Stimulated activated CD4-positive, alpha-beta T cell treated with anti-CD3 and anti-CD28 coated beads, Interleukin-15, amount 100 ng/mL, for 24 hours (primary cell): ENCODE measurements around the gene PKNOX2.

Experiments used
- DNase-seq: peaks from one replicate; pipeline ENCODE4 v3.0.0-alpha.2; 2020

PKNOX2 gene

GRCh38 chr11:125289419-125290098, 125.0 kb downstream of the PKNOX2 start:
- no peak for DNase-seq

- DNase-seq = no peak
These were observed 125.7 kb downstream of the PKNOX2 start for GRCh38 chr11:125290263-125290662.

GRCh38 chr11:125292100-125292499, 127.5 kb downstream of the PKNOX2 start:
- DNase-seq = no peak

- no peak for DNase-seq
These were observed 129.0 kb downstream of the PKNOX2 start for GRCh38 chr11:125293596-125293995.

GRCh38 chr11:125295931-125296330, 131.4 kb downstream of the PKNOX2 start:
- DNase-seq = no peak

GRCh38 chr11:125297346-125297915, 132.9 kb downstream of the PKNOX2 start:
- no peak for DNase-seq

GRCh38 chr11:125299061-125299615, 134.6 kb downstream of the PKNOX2 start:
- no peak for DNase-seq

GRCh38 chr11:125299821-125300220, 135.3 kb downstream of the PKNOX2 start:
- DNase-seq = no peak

- no peak for DNase-seq
These were observed 136.3 kb downstream of the PKNOX2 start for GRCh38 chr11:125300791-125301218.

GRCh38 chr11:125301346-125301745, 136.8 kb downstream of the PKNOX2 start:
- no peak for DNase-seq

GRCh38 chr11:125303186-125303585, 138.6 kb downstream of the PKNOX2 start:
- DNase-seq = no peak

GRCh38 chr11:125303694-125304093, 139.1 kb downstream of the PKNOX2 start:
- DNase-seq = no peak

- DNase-seq = no peak
These were observed 139.6 kb downstream of the PKNOX2 start for GRCh38 chr11:125304136-125304535.

- no peak for DNase-seq
These were observed 140.3 kb downstream of the PKNOX2 start for GRCh38 chr11:125304876-125305275.

- no peak for DNase-seq
These were observed 140.8 kb downstream of the PKNOX2 start for GRCh38 chr11:125305345-125305744.

GRCh38 chr11:125306476-125306875, 141.9 kb downstream of the PKNOX2 start:
- no peak for DNase-seq

- DNase-seq = no peak
These were observed 143.7 kb downstream of the PKNOX2 start for GRCh38 chr11:125308246-125308645.

GRCh38 chr11:125312391-125312790, 147.8 kb downstream of the PKNOX2 start:
- no peak for DNase-seq

- no peak for DNase-seq
These were observed 148.3 kb downstream of the PKNOX2 start for GRCh38 chr11:125312812-125313211.

GRCh38 chr11:125313271-125314219, 149.0 kb downstream of the PKNOX2 start:
- no peak for DNase-seq

- DNase-seq = no peak
These were observed 149.9 kb downstream of the PKNOX2 start for GRCh38 chr11:125314276-125315078.

- no peak for DNase-seq
These were observed 150.7 kb downstream of the PKNOX2 start for GRCh38 chr11:125315079-125315740.
